ENCODE data around the gene TLE6.
A peak's percentile ranks its signal among the peaks of the same experiment; 100 is the strongest.

Gene TLE6

GRCh38 chr19:3029065-3029923, 51.9 kb downstream of the TLE6 start, which contains the start of gene TLE2:
TSS of gene TLE2 (minus strand) at chr19:3029280. CDS start at chr19:3028904, 376 bp downstream.
- DNase-seq (ENCODE audit: low read depth in 2 of 2): no peak
- H3K4me3 ChIP-seq (replicated peaks in 1 of 2; ENCODE audit: low read depth in 2 of 2, low read length in 2 of 2): peak within 1 kb of the TSS; percentile 54 to 73
- TF ChIP-seq, protein P1, sequence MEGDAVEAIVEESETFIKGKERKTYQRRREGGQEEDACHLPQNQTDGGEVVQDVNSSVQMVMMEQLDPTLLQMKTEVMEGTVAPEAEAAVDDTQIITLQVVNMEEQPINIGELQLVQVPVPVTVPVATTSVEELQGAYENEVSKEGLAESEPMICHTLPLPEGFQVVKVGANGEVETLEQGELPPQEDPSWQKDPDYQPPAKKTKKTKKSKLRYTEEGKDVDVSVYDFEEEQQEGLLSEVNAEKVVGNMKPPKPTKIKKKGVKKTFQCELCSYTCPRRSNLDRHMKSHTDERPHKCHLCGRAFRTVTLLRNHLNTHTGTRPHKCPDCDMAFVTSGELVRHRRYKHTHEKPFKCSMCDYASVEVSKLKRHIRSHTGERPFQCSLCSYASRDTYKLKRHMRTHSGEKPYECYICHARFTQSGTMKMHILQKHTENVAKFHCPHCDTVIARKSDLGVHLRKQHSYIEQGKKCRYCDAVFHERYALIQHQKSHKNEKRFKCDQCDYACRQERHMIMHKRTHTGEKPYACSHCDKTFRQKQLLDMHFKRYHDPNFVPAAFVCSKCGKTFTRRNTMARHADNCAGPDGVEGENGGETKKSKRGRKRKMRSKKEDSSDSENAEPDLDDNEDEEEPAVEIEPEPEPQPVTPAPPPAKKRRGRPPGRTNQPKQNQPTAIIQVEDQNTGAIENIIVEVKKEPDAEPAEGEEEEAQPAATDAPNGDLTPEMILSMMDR (IDR thresholded peaks at IDR 0.05; ENCODE audit: low read depth, low read length): no peak

DNA sequence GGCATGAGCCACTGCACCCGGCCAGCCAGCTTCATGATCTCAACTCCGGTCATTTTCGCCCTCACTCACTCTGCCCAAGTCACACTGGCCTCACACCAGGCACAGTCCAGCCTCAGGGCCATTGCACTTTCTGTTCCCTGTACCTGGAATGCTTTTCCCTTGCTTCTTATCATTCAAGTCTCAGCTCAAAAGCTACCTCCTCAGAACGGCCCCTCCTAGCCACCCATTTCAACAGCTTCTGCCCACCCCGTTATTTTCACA, 54.2 kb downstream of the TLE6 start:
- TF ChIP-seq, protein P1 (IDR thresholded peaks at IDR 0.05; ENCODE audit: low read depth, low read length): no peak

DNA sequence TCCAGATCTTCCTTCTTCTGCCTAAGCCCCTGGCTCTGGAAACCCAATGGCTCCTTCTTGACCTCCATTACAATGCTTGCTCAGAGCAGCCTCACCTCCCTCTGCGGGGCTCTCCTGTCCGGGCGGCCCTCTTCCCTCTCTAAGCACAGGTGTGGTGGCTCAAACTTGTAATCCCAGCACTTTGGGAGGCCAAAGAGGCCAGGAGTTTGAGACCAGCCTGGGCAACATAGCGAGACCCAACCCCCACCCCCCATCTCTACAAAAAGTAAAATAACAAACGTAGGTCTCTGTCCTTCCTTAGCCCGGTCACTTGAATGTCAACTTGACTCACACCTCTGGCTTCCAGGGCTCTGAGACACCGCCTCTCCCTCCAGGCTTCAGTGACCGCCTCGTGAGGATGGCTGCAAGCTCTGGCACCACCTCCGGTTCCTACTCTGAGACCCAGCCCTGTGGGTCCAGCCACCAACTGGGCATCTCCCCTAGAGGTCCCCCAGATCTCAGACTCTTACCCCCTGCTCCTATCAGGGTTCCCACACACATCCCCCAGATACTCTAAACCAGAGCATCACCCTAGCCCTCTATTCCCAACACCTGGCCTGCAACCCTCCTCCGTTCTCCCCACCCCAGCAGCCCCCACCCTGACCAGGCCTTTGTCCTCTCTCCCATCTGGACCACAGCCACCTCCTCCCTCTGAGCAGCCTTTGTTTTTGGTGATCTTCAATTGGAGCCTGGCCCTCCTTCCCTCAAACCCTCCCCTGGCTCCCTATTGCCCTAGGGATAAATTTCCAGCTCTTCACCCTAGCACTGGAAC, 56.4 kb downstream of the TLE6 start:
- DNase-seq (ENCODE audit: low read depth in 2 of 2): no peak
- no peak overlapping the region for H3K4me3 ChIP-seq (replicated peaks in 1 of 2; ENCODE audit: low read depth in 2 of 2, low read length in 2 of 2)
- TF ChIP-seq, protein P1 (IDR thresholded peaks at IDR 0.05; ENCODE audit: low read depth, low read length): no peak

More for the DNA sequence above, 54.2 kb downstream of the TLE6 start:
- DNase-seq (ENCODE audit: low read depth in 2 of 2): no peak
- H3K4me3 ChIP-seq (replicated peaks in 1 of 2; ENCODE audit: low read depth in 2 of 2, low read length in 2 of 2): no peak overlapping the region

- DNase-seq (ENCODE audit: low read depth in 2 of 2): no peak
- TF ChIP-seq, protein P1 (IDR thresholded peaks at IDR 0.05; ENCODE audit: low read depth, low read length): no peak
- no peak overlapping the region for H3K4me3 ChIP-seq (replicated peaks in 1 of 2; ENCODE audit: low read depth in 2 of 2, low read length in 2 of 2)
These were observed 57.0 kb downstream of the TLE6 start for GRCh38 chr19:3034406-3034655.

GRCh38 chr19:3034656-3035541, 57.5 kb downstream of the TLE6 start:
- peak; percentile 41 to 70 for DNase-seq (ENCODE audit: low read depth in 2 of 2)
- peak overlapping the region; percentile 36 to 58 for H3K4me3 ChIP-seq (replicated peaks in 1 of 2; ENCODE audit: low read depth in 2 of 2, low read length in 2 of 2)
- TF ChIP-seq, protein P1 (IDR thresholded peaks at IDR 0.05; ENCODE audit: low read depth, low read length): no peak

DNA sequence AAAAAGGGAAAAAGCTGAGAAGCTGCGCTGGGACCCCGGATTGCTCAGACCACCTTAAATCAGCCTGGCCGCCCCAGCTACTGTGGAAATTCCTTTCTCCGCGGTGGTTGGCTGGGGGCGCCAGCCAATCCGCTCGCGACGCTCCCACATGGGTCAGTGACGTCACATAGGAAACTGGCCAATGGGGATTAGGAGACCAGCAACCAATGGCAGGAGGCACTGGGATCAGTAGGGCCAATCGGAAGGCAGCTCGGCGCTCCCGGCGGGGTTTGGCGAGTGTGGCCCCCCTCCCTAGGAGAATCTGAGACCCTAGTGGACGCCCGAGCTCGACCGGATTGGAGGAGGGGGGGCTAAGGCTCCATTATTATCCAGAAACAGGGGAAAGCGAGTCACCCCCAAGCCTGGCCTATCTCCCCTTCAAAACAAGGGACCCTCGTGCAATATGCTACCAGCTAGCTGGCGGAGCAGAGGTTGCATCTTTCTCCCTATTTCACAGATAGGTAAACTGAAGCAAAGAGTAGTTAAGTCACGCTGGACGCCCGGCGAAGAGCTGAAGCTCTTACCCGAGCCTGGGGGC, 58.3 kb downstream of the TLE6 start:
- TF ChIP-seq, protein P1 (IDR thresholded peaks at IDR 0.05; ENCODE audit: low read depth, low read length): no peak
- H3K4me3 ChIP-seq (replicated peaks in 1 of 2; ENCODE audit: low read depth in 2 of 2, low read length in 2 of 2): peak overlapping the region; percentile 43 to 58
- DNase-seq (ENCODE audit: low read depth in 2 of 2): peak; percentile 100

All from cardiac fibroblast (primary cell).